Transverse colon (tissue), 4 donors: Measurements from ENCODE around the gene CROT. TPM values are rescaled to one million over a fixed set of nuclear protein-coding genes. Genes with fewer than 3 reads are reported as not detected.

ENCODE experiments used
- DNase-seq: peaks from one replicate; pipeline ENCODE4 v3.0.0-alpha.2; 2019
- H3K27ac ChIP-seq, 4 donors: fragments of 200-600 bp; sonication (generic); 2 replicates each; pipeline ENCODE4 v1.5.1; 2016 to 2018; ENCODE audit warnings: inconsistent platforms in 4 of 4
- H3K27me3 ChIP-seq: fragments of 200-600 bp; sonication (generic); 2 replicates; pipeline ENCODE4 v1.5.1; 2017; ENCODE audit warnings: inconsistent platforms
- H3K36me3 ChIP-seq, 4 donors: fragments of 200-600 bp; sonication (generic); 2 replicates each; pipeline ENCODE4 v1.5.1; 2017 to 2019; ENCODE audit warnings: inconsistent platforms in 4 of 4
- H3K4me1 ChIP-seq, 4 donors: fragments of 200-600 bp; sonication (generic); 2 replicates each; pipeline ENCODE4 v1.5.1; 2017 to 2020; ENCODE audit warnings: inconsistent platforms in 4 of 4
- H3K4me3 ChIP-seq, 4 donors: fragments of 200-600 bp; sonication (generic); 1 replicate in 1 of 4; 2 replicates in 3 of 4; pipeline versions ENCODE4 v1.5.1 to v1.6.1; 2017 to 2019; ENCODE audit warnings: inconsistent platforms in 4 of 4
- H3K9me3 ChIP-seq, 2 donors: fragments of 200-600 bp; sonication (generic); 2 replicates each; pipeline ENCODE4 v1.5.1; 2017 to 2019; ENCODE audit warnings: inconsistent platforms in 2 of 2
- CTCF ChIP-seq, 5 experiments: fragments of 200-600 bp in 3 of 5; fragments of 450-650 bp in 2 of 5; sonication (generic) in 3 of 5; IDR thresholded peaks; 1 replicate in 2 of 5; 2 replicates in 3 of 5; pipeline ENCODE4 v1.5.1; 2016 to 2017; ENCODE audit warnings: antibody characterized with exemption in 5 of 5, inconsistent platforms in 3 of 5, mild to moderate bottlenecking in 2 of 5, moderate library complexity in 1 of 5
- EP300 ChIP-seq: sonication (generic); formaldehyde crosslinking; IDR thresholded peaks from one replicate; pipeline ENCODE4 v1.6.1; 2017; ENCODE audit warnings: antibody characterized with exemption, low read depth
- POLR2A ChIP-seq: fragments of 450-650 bp; IDR thresholded peaks from one replicate; pipeline ENCODE4 v1.6.1; 2016; ENCODE audit warnings: antibody characterized with exemption, mild to moderate bottlenecking, moderate library complexity
- POLR2AphosphoS5 ChIP-seq, 3 donors: sonication (generic); formaldehyde crosslinking; IDR thresholded peaks; one replicate each; pipeline ENCODE4 v1.6.1; 2016; ENCODE audit warnings: antibody characterized with exemption in 3 of 3
- WGBS, 2 donors: methylation state at CpG; one replicate each; pipeline ENCODE4 v1.1.5; 2018; ENCODE audit warnings: low coverage in 1 of 2; 5-methylcytosine and 5-hydroxymethylcytosine counted together
- in situ Hi-C, 4 donors: fragments of 200-750 bp; cut with MboI; loops; one replicate each; pipeline versions ENCODE4 v1.15.0 to v1.15.1; 2017; ENCODE audit warnings: low sequenced_read_pairs in 3 of 4, low pct_ligation_motif_present in 1 of 4, low pct_unique_long_range_greater_than_20kb in 1 of 4
- intact Hi-C: fragments of 100-400 bp; cut with DNase I; formaldehyde crosslinking; loops from one replicate; pipeline ENCODE4 v1.15.1; 2023; ENCODE audit warnings: low total_unique reads
- small RNA-seq, 4 donors: library from RNA; depleted of rRNA; stranded (forward); fragments of <200 nt; gene quantifications; one replicate each; pipeline ENCODE3, GENCODE V24; 2016
- total RNA-seq, 4 donors: library from RNA; depleted of rRNA; stranded (reverse); fragments of >200 nt; gene quantifications; one replicate each; pipeline ENCODE4 v1.1.0, GENCODE V29; 2016

CROT gene
- total RNA-seq, 4 donors from 2014 or later: 11.9 to 49.9 (median 27.6) TPM

DNA sequence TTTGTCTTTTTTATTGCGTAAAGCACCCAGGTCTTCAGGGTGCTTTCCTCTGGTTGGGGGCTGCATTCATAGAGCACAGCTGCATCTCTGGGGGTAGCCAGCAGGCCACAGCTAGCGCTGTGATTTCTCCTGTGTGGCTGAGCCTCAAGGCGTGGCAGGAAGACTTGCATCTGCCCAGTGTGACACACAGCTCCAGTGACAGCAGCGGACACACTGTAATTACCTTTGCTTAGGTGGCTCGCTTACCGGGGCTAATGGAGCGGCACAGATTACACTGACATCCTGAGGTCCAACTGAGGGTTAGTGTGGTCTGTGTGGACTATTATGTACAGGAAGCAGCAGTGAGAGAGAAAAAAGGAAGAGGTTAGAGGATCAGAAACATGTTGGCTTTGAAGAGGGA lies 102.9 kb downstream of the CROT start:
- no peak for TF ChIP-seq POLR2AphosphoS5 (IDR thresholded peaks at IDR 0.05)
- no peak for TF ChIP-seq POLR2A
- TF ChIP-seq EP300: no peak
- no peak for TF ChIP-seq CTCF (IDR thresholded peaks at IDR 0.05)
- no peak overlapping the region for H3K27ac ChIP-seq
- DNase-seq: no peak
- no peaks in the 10 kb centered on the region for H3K27me3 ChIP-seq
- intact Hi-C loops (no loop called here), in situ Hi-C loops (no loop called here)
- no peaks in the 10 kb centered on the region for H3K36me3 ChIP-seq
- H3K9me3 ChIP-seq: no peaks in the 10 kb centered on the region
- 68 to 81% methylated on average over 3 to 7 of the region's 7 CpGs for WGBS, 2 donors
- H3K4me1 ChIP-seq: no peaks in the 10 kb centered on the region
- H3K4me3 ChIP-seq: no peak overlapping the region

Small RNAs within 50 kb of the gene (small RNA-seq; reads per million reads assigned to genes)
- 0 reads per million in 4 donors for gene RF02195
- 0 reads per million in 4 donors for gene RF02196

Other genes with a start within 250 kb of the CROT start
- 100 to 1,000 TPM in 2 of 4 donors, 10 to 100 TPM in 2; 77.4 to 157 (median 121) TPM for gene DMTF1, start 193.2 kb upstream of the CROT start, total RNA-seq
- 10 to 100 TPM in 2 of 4 donors, 1 to 10 TPM in 1, not detected in 1; 2.2 to 59.4 (median 19.1) TPM for gene TMEM243, start 125.9 kb upstream of the CROT start, total RNA-seq
- gene ABCB4, start 130.0 kb downstream of the CROT start, total RNA-seq: 10 to 100 TPM in 1 of 4 donors, 1 to 10 TPM in 2, not detected in 1; 1.1 to 16.1 (median 2.5) TPM